Mesothelial cell of epicardium (in vitro differentiated cells): ENCODE results near the gene GRM8. TPM values are rescaled to one million over a fixed set of nuclear protein-coding genes. Genes with fewer than 3 reads are reported as not detected.

Experiments used
- DNase-seq, 2 experiments: peaks; one replicate each; pipeline ENCODE4 v3.0.0; 2021; ENCODE audit warnings: low spot score in 2 of 2; ENCODE audit not compliant: unreplicated experiment in 2 of 2
- H3K27ac Mint-ChIP-seq: 2 replicates; pipeline ENCODE4 v1.8.0; 2021; ENCODE audit warnings: mixed read lengths
- H3K27me3 Mint-ChIP-seq: 2 replicates; pipeline ENCODE4 v1.8.0; 2021; ENCODE audit warnings: low read depth, mixed read lengths
- H3K36me3 Mint-ChIP-seq: 2 replicates; pipeline ENCODE4 v1.8.0; 2021; ENCODE audit warnings: mixed read lengths
- H3K4me1 Mint-ChIP-seq: 2 replicates; pipeline ENCODE4 v1.8.0; 2021; ENCODE audit warnings: mixed read lengths
- H3K4me3 Mint-ChIP-seq: 2 replicates; pipeline ENCODE4 v1.8.0; 2021; ENCODE audit warnings: mild to moderate bottlenecking, moderate library complexity, mixed read lengths
- H3K9me3 Mint-ChIP-seq: 2 replicates; pipeline ENCODE4 v1.8.0; 2021; ENCODE audit warnings: mixed read lengths
- total RNA-seq: library from RNA; stranded (reverse); gene quantifications from 3 replicates; pipeline ENCODE4 v1.2.1, GENCODE V29; 2021
- TF ChIP-seq, protein P1 (sequence below): fragments of 200-600 bp; sonication (generic); IDR thresholded peaks from one replicate; pipeline ENCODE4 v1.5.0; 2021; ENCODE audit warnings: antibody characterized with exemption; ENCODE audit not compliant: unreplicated experiment

GRM8 gene
- total RNA-seq, 1 donor from 2014 or later = 1.0 TPM

DNA sequence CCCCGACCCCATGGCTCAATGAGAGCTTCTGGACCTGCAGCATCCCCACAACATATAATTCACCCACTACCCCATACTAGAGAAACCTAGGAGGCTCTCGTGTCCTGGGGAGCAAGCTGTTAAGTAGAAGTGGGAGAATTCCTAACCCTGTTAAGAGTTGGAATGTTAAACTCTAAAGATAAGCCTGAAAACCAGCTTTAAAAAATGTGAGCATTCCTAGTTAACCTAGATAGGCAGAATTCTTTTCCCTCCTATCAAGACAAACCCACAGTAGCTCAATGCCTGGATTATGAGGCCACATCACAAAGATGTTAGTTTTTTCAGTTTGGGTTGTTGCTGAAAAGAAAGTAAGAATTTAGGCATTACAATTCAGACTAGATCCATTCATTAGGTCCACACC is 42.9 kb downstream of the GRM8 start:
- Mint-ChIP-seq H3K9me3 (no peaks in the 10 kb centered on the region), H3K4me3 (no peak overlapping the region), H3K27me3 (peaks cover 9% of the 10 kb centered on the region), H3K4me1 (no peaks in the 10 kb centered on the region), H3K36me3 (no peaks in the 10 kb centered on the region), H3K27ac (no peak overlapping the region)
- DNase-seq = no peak
- TF ChIP-seq, protein P1, sequence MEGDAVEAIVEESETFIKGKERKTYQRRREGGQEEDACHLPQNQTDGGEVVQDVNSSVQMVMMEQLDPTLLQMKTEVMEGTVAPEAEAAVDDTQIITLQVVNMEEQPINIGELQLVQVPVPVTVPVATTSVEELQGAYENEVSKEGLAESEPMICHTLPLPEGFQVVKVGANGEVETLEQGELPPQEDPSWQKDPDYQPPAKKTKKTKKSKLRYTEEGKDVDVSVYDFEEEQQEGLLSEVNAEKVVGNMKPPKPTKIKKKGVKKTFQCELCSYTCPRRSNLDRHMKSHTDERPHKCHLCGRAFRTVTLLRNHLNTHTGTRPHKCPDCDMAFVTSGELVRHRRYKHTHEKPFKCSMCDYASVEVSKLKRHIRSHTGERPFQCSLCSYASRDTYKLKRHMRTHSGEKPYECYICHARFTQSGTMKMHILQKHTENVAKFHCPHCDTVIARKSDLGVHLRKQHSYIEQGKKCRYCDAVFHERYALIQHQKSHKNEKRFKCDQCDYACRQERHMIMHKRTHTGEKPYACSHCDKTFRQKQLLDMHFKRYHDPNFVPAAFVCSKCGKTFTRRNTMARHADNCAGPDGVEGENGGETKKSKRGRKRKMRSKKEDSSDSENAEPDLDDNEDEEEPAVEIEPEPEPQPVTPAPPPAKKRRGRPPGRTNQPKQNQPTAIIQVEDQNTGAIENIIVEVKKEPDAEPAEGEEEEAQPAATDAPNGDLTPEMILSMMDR = no peak

DNA sequence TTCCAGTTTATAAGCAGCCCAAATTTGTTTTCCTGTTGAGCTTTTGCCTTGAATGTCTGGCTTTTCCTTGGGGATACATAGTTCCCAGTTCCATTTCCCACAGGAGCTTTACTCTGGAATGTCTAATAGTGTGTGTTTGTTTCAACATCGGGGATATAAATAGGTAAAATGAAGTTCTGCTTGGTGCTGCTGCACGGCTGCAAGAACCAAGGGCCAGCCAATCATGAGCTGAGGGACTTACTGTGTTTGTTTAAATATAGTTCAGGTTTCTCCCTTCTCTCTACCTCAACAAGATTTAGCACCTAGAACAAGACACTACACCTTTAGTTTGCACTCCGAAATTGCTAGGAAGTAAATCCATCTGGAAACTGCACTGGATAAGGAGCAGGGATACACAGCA is 43.9 kb downstream of the GRM8 start:
- H3K4me3 Mint-ChIP-seq = no peak overlapping the region
- H3K9me3 Mint-ChIP-seq = no peaks in the 10 kb centered on the region
- TF ChIP-seq, protein P1 = no peak
- H3K27me3 Mint-ChIP-seq = peaks cover 9% of the 10 kb centered on the region
- no peaks in the 10 kb centered on the region for H3K4me1 Mint-ChIP-seq
- H3K36me3 Mint-ChIP-seq = no peaks in the 10 kb centered on the region
- no peak overlapping the region for H3K27ac Mint-ChIP-seq
- DNase-seq = no peak

DNA sequence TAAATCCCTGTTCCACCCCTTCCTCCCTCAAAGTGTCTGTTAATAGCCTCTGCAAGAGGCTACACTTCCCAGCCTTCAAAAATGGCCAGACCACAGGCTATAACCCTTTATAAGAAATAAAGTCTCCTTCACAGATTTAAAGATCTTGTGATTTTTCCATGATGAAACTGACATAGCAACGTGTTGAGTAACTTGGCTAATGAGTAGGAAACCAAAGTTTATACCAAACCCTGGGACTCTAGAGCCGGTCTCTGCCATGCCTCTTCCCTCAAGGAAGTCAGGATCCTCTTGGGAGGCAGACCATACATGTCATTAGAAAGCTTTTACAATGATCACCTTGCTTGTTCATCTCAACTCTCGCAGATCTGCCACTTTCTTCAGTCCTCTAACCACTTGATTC is 44.4 kb downstream of the GRM8 start:
- Mint-ChIP-seq H3K4me1 (no peaks in the 10 kb centered on the region), H3K27ac (no peak overlapping the region), H3K36me3 (no peaks in the 10 kb centered on the region), H3K9me3 (no peaks in the 10 kb centered on the region), H3K4me3 (no peak overlapping the region), H3K27me3 (peaks cover 9% of the 10 kb centered on the region)
- no peak for DNase-seq
- TF ChIP-seq, protein P1 = no peak

DNA sequence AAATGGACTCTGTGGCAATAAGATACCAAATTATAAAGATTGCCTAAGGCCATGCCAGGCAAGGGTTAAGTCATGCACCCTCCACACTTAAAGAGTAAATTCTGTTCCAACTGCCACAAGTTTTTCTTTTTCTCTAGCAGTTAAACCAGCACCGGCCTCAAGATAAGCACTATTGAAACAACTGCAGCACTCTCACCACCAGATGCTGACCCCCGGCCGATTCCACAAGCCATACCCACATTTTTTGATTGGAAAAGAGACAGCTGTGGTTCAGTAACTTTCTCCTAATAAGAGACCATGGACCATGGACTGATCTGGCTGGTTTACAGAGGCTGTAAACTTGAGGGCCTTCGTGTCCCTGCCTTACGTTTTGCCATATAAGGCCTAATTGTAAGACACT is 44.9 kb downstream of the GRM8 start:
- H3K36me3 Mint-ChIP-seq = no peaks in the 10 kb centered on the region
- TF ChIP-seq, protein P1 = no peak
- H3K27ac Mint-ChIP-seq = no peak overlapping the region
- H3K4me3 Mint-ChIP-seq = no peak overlapping the region
- H3K27me3 Mint-ChIP-seq = peaks cover 9% of the 10 kb centered on the region
- H3K9me3 Mint-ChIP-seq = no peaks in the 10 kb centered on the region
- no peaks in the 10 kb centered on the region for H3K4me1 Mint-ChIP-seq
- DNase-seq = no peak

DNA sequence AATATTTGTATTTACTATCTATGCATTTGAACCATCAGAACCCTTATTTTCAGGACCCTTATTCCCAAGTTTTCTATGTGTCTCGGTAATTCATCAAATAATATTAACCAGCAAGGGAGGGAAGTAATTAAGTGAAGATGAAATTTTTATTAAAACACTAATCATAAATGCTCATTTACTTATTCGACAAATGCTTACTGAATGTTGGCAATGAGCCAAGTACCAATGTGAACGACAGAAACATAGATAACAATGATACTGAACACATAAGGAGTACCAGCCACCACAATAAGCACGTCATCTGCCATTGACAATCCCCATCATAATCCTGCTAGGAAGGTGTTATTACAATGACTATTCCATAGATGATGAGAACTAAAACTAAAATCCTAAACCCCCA is 45.5 kb downstream of the GRM8 start:
- DNase-seq = no peak
- TF ChIP-seq, protein P1 = no peak
- Mint-ChIP-seq H3K9me3 (no peaks in the 10 kb centered on the region), H3K4me3 (no peak overlapping the region), H3K27ac (no peak overlapping the region), H3K36me3 (no peaks in the 10 kb centered on the region), H3K4me1 (no peaks in the 10 kb centered on the region), H3K27me3 (peaks cover 9% of the 10 kb centered on the region)

DNA sequence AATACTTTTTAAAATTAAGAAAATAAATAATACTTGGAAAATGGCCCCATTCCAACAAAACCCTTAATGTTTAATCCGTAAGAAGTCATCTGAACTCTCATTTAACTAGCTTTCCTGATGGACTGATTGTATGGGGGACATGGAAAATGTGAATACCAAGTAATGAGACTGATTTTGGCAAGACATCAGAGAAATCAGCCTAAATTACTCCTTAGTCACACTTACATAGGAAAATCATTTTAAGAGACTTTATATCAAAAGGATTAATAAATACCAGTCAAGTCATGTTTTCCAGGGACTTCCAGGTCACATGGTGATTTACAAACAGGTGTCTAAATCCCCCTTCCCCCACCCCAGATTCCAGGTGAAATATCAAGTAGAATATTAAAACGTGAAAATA is 58.2 kb downstream of the GRM8 start:
- no peak for DNase-seq
- Mint-ChIP-seq H3K4me3 (no peak overlapping the region), H3K27ac (no peak overlapping the region), H3K36me3 (no peaks in the 10 kb centered on the region), H3K9me3 (no peaks in the 10 kb centered on the region), H3K27me3 (peaks cover 4% of the 10 kb centered on the region), H3K4me1 (no peaks in the 10 kb centered on the region)
- TF ChIP-seq, protein P1 = no peak
